K562 (cell line): ENCODE data around the gene EXOC4. TPM values are rescaled to one million over a fixed set of nuclear protein-coding genes. Genes with fewer than 3 reads are reported as not detected.
A peak's percentile ranks its signal among the peaks of the same experiment; 100 is the strongest.

ENCODE experiments used
- ATAC-seq: fragments of 200-7000 bp; cut with Tn5 transposase; 3 replicates; pipeline ENCODE4 v1.9.1; 2020; ENCODE audit warnings: moderate library complexity
- BruUV-seq: library from RNA; stranded (reverse); fragments of 400-500 nt; replicated peaks from 2 replicates; lab custom pipeline; 2021; lab: Mats Ljungman, UMichigan
- CTCF ChIA-PET: fragments of 300-600 bp; formaldehyde crosslinking; extraction: SDS; loops from one replicate; lab custom pipeline; 2021; ENCODE audit warnings: low intra/inter-chr PET ratio; lab: Yijun Ruan, JAX
- POLR2A ChIA-PET: fragments of 300-600, 350-650 bp; sonication (Branson Sonifier 250); formaldehyde crosslinking; extraction: SDS; loops from one replicate; lab custom pipeline; 2021; ENCODE audit warnings: antibody characterized with exemption, inconsistent platforms; lab: Yijun Ruan, JAX
- DNase-seq, 4 experiments: peaks; one replicate each; pipeline versions ENCODE4 v3.0.0 to v3.0.0-alpha.2; 2011 to 2018; ENCODE audit warnings: low spot score in 3 of 4, mixed read lengths in 3 of 4; ENCODE audit errors: extremely low read depth in 1 of 4
- FAIRE-seq: peaks from 2 replicates; lab custom pipeline; 2011; peaks lifted over from hg19 to GRCh38; lab: Jason Lieb, UNC
- H2AFZ ChIP-seq: 2 replicates; pipeline ENCODE4 v1.6.0; 2011; ENCODE audit warnings: low read depth, low read length, control low read depth, inconsistent platforms
- H3K27ac ChIP-seq: fragments of 200-600 bp; 3 replicates; pipeline ENCODE4 v1.8.0; 2011; ENCODE audit warnings: low read depth, mild to moderate bottlenecking, control low read depth, inconsistent platforms, low read length, moderate library complexity, mixed read lengths; ENCODE audit errors: extremely low read depth
- H3K27me3 ChIP-seq, 2 experiments: fragments of 300-600 bp in 1 of 2; 2 replicates in 1 of 2; 3 replicates in 1 of 2; pipeline versions ENCODE4 v1.6.0 to v1.8.0; 2011; ENCODE audit warnings: inconsistent platforms in 2 of 2, low read length in 2 of 2, mild to moderate bottlenecking in 1 of 2, mixed read lengths in 1 of 2, moderate library complexity in 1 of 2; ENCODE audit not compliant: control insufficient read depth in 2 of 2, insufficient read depth in 2 of 2
- H3K36me3 ChIP-seq: fragments of 300-600 bp; 3 replicates; pipeline ENCODE4 v1.8.0; 2011; ENCODE audit warnings: mild to moderate bottlenecking, low read length, inconsistent platforms; ENCODE audit not compliant: control insufficient read depth, insufficient read depth
- H3K4me1 ChIP-seq, 2 experiments: fragments of 200-600 bp in 1 of 2; replicated peaks in 1 of 2; 2 replicates in 1 of 2; 3 replicates in 1 of 2; pipeline versions ENCODE4 v1.5.1 to v1.8.0; 2011; ENCODE audit warnings: inconsistent platforms in 2 of 2, low read length in 2 of 2, mild to moderate bottlenecking in 1 of 2, mixed read lengths in 1 of 2, moderate library complexity in 1 of 2; ENCODE audit not compliant: control insufficient read depth in 2 of 2, insufficient read depth in 2 of 2
- H3K4me2 ChIP-seq: 2 replicates; pipeline ENCODE4 v1.6.1; 2011; ENCODE audit warnings: low read length, control low read depth, inconsistent platforms, mixed read lengths; ENCODE audit not compliant: insufficient read depth
- H3K4me3 ChIP-seq: fragments of 200-600 bp; sonication (generic), shearing (Covaris generic); 2 replicates; pipeline ENCODE4 v1.5.1; 2016; ENCODE audit warnings: control low read depth, inconsistent platforms
- H3K79me2 ChIP-seq: fragments of 200-600 bp; 3 replicates; pipeline ENCODE4 v1.8.0; 2011; ENCODE audit warnings: low read length, inconsistent platforms; ENCODE audit not compliant: control insufficient read depth, insufficient read depth
- H3K9ac ChIP-seq, 2 experiments: 2 replicates each; pipeline versions ENCODE4 v1.6.0 to v1.6.1; 2011; ENCODE audit warnings: low read depth in 2 of 2, low read length in 2 of 2, control low read depth in 1 of 2, inconsistent platforms in 1 of 2, mild to moderate bottlenecking in 1 of 2, mixed read lengths in 1 of 2; ENCODE audit not compliant: insufficient read depth in 1 of 2
- H3K9me1 ChIP-seq: one replicate; pipeline ENCODE4 v1.6.0; 2011; ENCODE audit warnings: inconsistent platforms, mild to moderate bottlenecking, low read length, moderate library complexity; ENCODE audit not compliant: control insufficient read depth, insufficient read depth
- H3K9me3 ChIP-seq: replicated peaks from 2 replicates; pipeline ENCODE4 v1.5.1; 2011; ENCODE audit warnings: low read depth, low read length, inconsistent platforms; ENCODE audit not compliant: control insufficient read depth, insufficient read depth
- H4K20me1 ChIP-seq: replicated peaks from 2 replicates; pipeline ENCODE4 v1.6.1; 2011; ENCODE audit warnings: low read length, inconsistent platforms, mixed read lengths; ENCODE audit not compliant: control insufficient read depth, insufficient read depth
- ASH1L ChIP-seq: fragments of 450-650 bp; IDR thresholded peaks from 2 replicates; pipeline ENCODE4 v1.6.1; 2018; ENCODE audit warnings: borderline replicate concordance, mild to moderate bottlenecking, low read depth; ENCODE audit not compliant: partially characterized antibody
- CEBPG ChIP-seq, 3 experiments: fragments of 200-800 bp in 1 of 3; sonication (Bioruptor generic) in 1 of 3; sonication (generic) in 1 of 3; formaldehyde crosslinking in 1 of 3; IDR thresholded peaks in 2 of 3; conservative IDR thresholded peaks in 1 of 3; 2 replicates each; pipeline versions ENCODE4 v1.6.1 to v1.8.0; 2016 to 2022; ENCODE audit warnings: missing compliant biosample characterization in 2 of 3, missing genetic modification characterization in 2 of 3, mild to moderate bottlenecking in 1 of 3, missing genetic modification reagents in 1 of 3
- ELK1 ChIP-seq: sonication (generic); formaldehyde crosslinking; IDR thresholded peaks from 2 replicates; pipeline ENCODE4 v1.8.1; 2022; ENCODE audit warnings: missing genetic modification reagents
- GMEB1 ChIP-seq: fragments of 250-450 bp; sonication (Bioruptor Pico); IDR thresholded peaks from 2 replicates; pipeline ENCODE4 v1.4.0; 2020; ENCODE audit warnings: mild to moderate bottlenecking
- MAFF ChIP-seq: IDR thresholded peaks from 2 replicates; pipeline ENCODE4 v1.6.1; 2012; ENCODE audit warnings: low read length, improper control_type of control experiment
- MED1 ChIP-seq: sonication (generic); formaldehyde crosslinking; IDR thresholded peaks from 2 replicates; pipeline ENCODE4 v1.8.1; 2023; ENCODE audit warnings: missing genetic modification reagents, borderline replicate concordance
- RAD51 ChIP-seq: fragments of 450-650 bp; IDR thresholded peaks from 2 replicates; pipeline ENCODE4 v1.7.1; 2016; ENCODE audit warnings: low read depth, mild to moderate bottlenecking, borderline replicate concordance
- SMAD1 ChIP-seq: fragments of 150-350 bp; IDR thresholded peaks from 2 replicates; pipeline ENCODE4 v1.6.1; 2014; ENCODE audit warnings: low read length, low read depth; ENCODE audit not compliant: partially characterized antibody
- SP2 ChIP-seq: IDR thresholded peaks from 2 replicates; pipeline ENCODE4 v1.6.1; 2011; ENCODE audit warnings: mild to moderate bottlenecking, low read depth, low read length, moderate library complexity; ENCODE audit not compliant: poor library complexity, severe bottlenecking; ENCODE audit errors: extremely low read depth
- TCF7 ChIP-seq: sonication (generic); IDR thresholded peaks from 2 replicates; pipeline ENCODE4 v1.6.1; 2016; ENCODE audit warnings: antibody characterized with exemption, borderline replicate concordance
- ZZZ3 ChIP-seq: fragments of 450-650 bp; IDR thresholded peaks from 2 replicates; pipeline ENCODE4 v1.6.1; 2016; ENCODE audit warnings: antibody characterized with exemption, mild to moderate bottlenecking, moderate library complexity
- WGBS: fragments of 100-300 bp; shearing (Covaris generic); methylation state at CpG from one replicate; pipeline ENCODE4 v1.1.6; 2016; ENCODE audit warnings: low coverage, mixed read lengths; ENCODE audit not compliant: insufficient coverage; ENCODE audit errors: missing lambda C conversion rate; 5-methylcytosine and 5-hydroxymethylcytosine counted together
- in situ Hi-C: fragments of 300-500 bp; cut with MboI; formaldehyde crosslinking; loops from 4 replicates; pipeline ENCODE4 v1.15.0; 2018; ENCODE audit warnings: inconsistent platforms, mixed read lengths
- intact Hi-C: fragments of 100-400 bp; cut with micrococcal nuclease; formaldehyde crosslinking; loops from 2 replicates; pipeline ENCODE4 v1.14.2; 2022
- polyA plus RNA-seq, 8 experiments: library from polyadenylated mRNA; depleted of rRNA in 4 of 8; stranded (reverse) in 5 of 8; unstranded in 3 of 8; fragments of >200 nt; fragmentation: Nextera tagmentation in 2 of 8; fragmentation: Illumina TruSeq in 1 of 8; extraction: Ambion mirVana in 2 of 8; extraction: Trizol in 1 of 8; gene quantifications; 2 replicates each; pipeline versions ENCODE4 v1.2.1 to v1.2.3, GENCODE V29; 2011 to 2014; ENCODE audit warnings: inconsistent platforms in 1 of 8, missing spikeins in 1 of 8
- total RNA-seq, 7 experiments: library from RNA; depleted of rRNA in 6 of 7; stranded (reverse); fragments of >200 nt in 6 of 7; fragmentation: Illumina TruSeq in 2 of 7; extraction: Trizol in 2 of 7; gene quantifications; 2 replicates each; pipeline versions ENCODE4 v1.2.1 to v1.2.3, GENCODE V29; 2011 to 2021; ENCODE audit warnings: low replicate concordance in 1 of 7

Gene EXOC4
- total and polyA plus RNA-seq, 9 of the 15 experiments (the other 6 are each of a cell fraction or from before 2014, with no cell fraction given): 18.5 to 73.1 (median 46.6) TPM

- TF ChIP-seq SP2 (no peak), GMEB1 (no peak), MAFF (peak; percentile 18; the same call in 1 of the 2 replicates), ASH1L (no peak), SMAD1 (no peak), TCF7 (no peak)
These were observed 450.1 kb downstream of the EXOC4 start (continued) for GRCh38 chr7:133702960-133703359.

GRCh38 chr7:133703547-133703946 is 450.7 kb downstream of the EXOC4 start:
- BruUV-seq: no TSS peak
- Histone ChIP-seq H4K20me1 (no peaks in the 10 kb centered on the region; the same call in 1 of the 2 replicates), H3K9ac (no peak overlapping the region), H3K4me3 (no peak overlapping the region), H3K9me1 (no peaks in the 10 kb centered on the region), H3K4me2 (no peak overlapping the region), H3K27ac (no peak overlapping the region), H3K9me3 (no peaks in the 10 kb centered on the region), H3K27me3 (no peaks in the 10 kb centered on the region), H3K79me2 (no peaks in the 10 kb centered on the region), H2AFZ (no peak overlapping the region), H3K36me3 (no peaks in the 10 kb centered on the region), H3K4me1 (no peaks in the 10 kb centered on the region)
- intact Hi-C loops (no loop called here), in situ Hi-C loops (no loop called here)
- DNase-seq (no peak), FAIRE-seq (no peak), ATAC-seq (no peak)
- ChIA-PET POLR2A (no interaction called here), CTCF (no interaction called here)
- 45% methylated on average over 4 of the region's 4 CpGs for WGBS
- TF ChIP-seq ELK1 (CRISPR knock-in tag) (no peak), CEBPG (CRISPR knock-in tag; IDR thresholded peaks at IDR 0.05) (no peak), CEBPG (tag; conservative IDR thresholded peaks at IDR 0.05 in 1 of 2, IDR thresholded peaks at IDR 0.05 in 1 of 2) (no peak), RAD51 (no peak), ZZZ3 (no peak), MED1 (CRISPR knock-in tag) (no peak)
